Measurements from ENCODE around the gene PGGHG.

Gene PGGHG

GRCh38 chr11:281486-282161 is 7.3 kb upstream of the PGGHG start:
- H3K9me3 ChIP-seq (ENCODE audit: control insufficient read depth, low read length): no peaks in the 10 kb centered on the region
- H3K4me3 ChIP-seq (ENCODE audit: low read depth, low read length): no peak overlapping the region
- no peak overlapping the region for H2AFZ ChIP-seq
- TF ChIP-seq, protein P1, sequence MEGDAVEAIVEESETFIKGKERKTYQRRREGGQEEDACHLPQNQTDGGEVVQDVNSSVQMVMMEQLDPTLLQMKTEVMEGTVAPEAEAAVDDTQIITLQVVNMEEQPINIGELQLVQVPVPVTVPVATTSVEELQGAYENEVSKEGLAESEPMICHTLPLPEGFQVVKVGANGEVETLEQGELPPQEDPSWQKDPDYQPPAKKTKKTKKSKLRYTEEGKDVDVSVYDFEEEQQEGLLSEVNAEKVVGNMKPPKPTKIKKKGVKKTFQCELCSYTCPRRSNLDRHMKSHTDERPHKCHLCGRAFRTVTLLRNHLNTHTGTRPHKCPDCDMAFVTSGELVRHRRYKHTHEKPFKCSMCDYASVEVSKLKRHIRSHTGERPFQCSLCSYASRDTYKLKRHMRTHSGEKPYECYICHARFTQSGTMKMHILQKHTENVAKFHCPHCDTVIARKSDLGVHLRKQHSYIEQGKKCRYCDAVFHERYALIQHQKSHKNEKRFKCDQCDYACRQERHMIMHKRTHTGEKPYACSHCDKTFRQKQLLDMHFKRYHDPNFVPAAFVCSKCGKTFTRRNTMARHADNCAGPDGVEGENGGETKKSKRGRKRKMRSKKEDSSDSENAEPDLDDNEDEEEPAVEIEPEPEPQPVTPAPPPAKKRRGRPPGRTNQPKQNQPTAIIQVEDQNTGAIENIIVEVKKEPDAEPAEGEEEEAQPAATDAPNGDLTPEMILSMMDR (IDR thresholded peaks at IDR 0.05): no peak
- H3K4me2 ChIP-seq (ENCODE audit: low read length): no peak overlapping the region
- no peak overlapping the region for H3K9ac ChIP-seq
- no peaks in the 10 kb centered on the region for H3K36me3 ChIP-seq (ENCODE audit: control insufficient read depth, insufficient read depth, low read length)
- H3K79me2 ChIP-seq: no peaks in the 10 kb centered on the region
- no peaks in the 10 kb centered on the region for H3K4me1 ChIP-seq
- no peaks in the 10 kb centered on the region for H3K27me3 ChIP-seq (ENCODE audit: control insufficient read depth, insufficient read depth, low read length)
- H3K27ac ChIP-seq: no peak overlapping the region

- TF ChIP-seq, protein P1 (IDR thresholded peaks at IDR 0.05): no peak
- Histone ChIP-seq H3K4me1 (no peaks in the 10 kb centered on the region), H3K9me3 (ENCODE audit: control insufficient read depth, low read length) (no peaks in the 10 kb centered on the region), H3K9ac (no peak overlapping the region), H3K4me3 (ENCODE audit: low read depth, low read length) (no peak overlapping the region), H2AFZ (no peak overlapping the region), H3K4me2 (ENCODE audit: low read length) (no peak overlapping the region), H3K27me3 (ENCODE audit: control insufficient read depth, insufficient read depth, low read length) (no peaks in the 10 kb centered on the region), H3K27ac (no peak overlapping the region), H3K36me3 (ENCODE audit: control insufficient read depth, insufficient read depth, low read length) (no peaks in the 10 kb centered on the region), H3K79me2 (no peaks in the 10 kb centered on the region)
Observed at GRCh38 chr11:282171-282570, 6.8 kb upstream of the PGGHG start.

- TF ChIP-seq, protein P1 (IDR thresholded peaks at IDR 0.05): no peak
- H3K36me3 ChIP-seq (ENCODE audit: control insufficient read depth, insufficient read depth, low read length): no peaks in the 10 kb centered on the region
- H3K27me3 ChIP-seq (ENCODE audit: control insufficient read depth, insufficient read depth, low read length): no peaks in the 10 kb centered on the region
- no peak overlapping the region for H3K4me3 ChIP-seq (ENCODE audit: low read depth, low read length)
- H3K4me2 ChIP-seq (ENCODE audit: low read length): no peak overlapping the region
- no peaks in the 10 kb centered on the region for H3K4me1 ChIP-seq
- no peaks in the 10 kb centered on the region for H3K79me2 ChIP-seq
- H2AFZ ChIP-seq: no peak overlapping the region
- H3K9me3 ChIP-seq (ENCODE audit: control insufficient read depth, low read length): no peaks in the 10 kb centered on the region
- no peak overlapping the region for H3K9ac ChIP-seq
- H3K27ac ChIP-seq: no peak overlapping the region
Observed at GRCh38 chr11:282630-283360, 6.1 kb upstream of the PGGHG start.

- no peak overlapping the region for H3K9ac ChIP-seq
- no peak overlapping the region for H3K4me2 ChIP-seq (ENCODE audit: low read length)
- no peaks in the 10 kb centered on the region for H3K27me3 ChIP-seq (ENCODE audit: control insufficient read depth, insufficient read depth, low read length)
- no peaks in the 10 kb centered on the region for H3K36me3 ChIP-seq (ENCODE audit: control insufficient read depth, insufficient read depth, low read length)
- TF ChIP-seq, protein P1 (IDR thresholded peaks at IDR 0.05): no peak
- no peaks in the 10 kb centered on the region for H3K79me2 ChIP-seq
- no peaks in the 10 kb centered on the region for H3K4me1 ChIP-seq
- H3K27ac ChIP-seq: no peak overlapping the region
- no peaks in the 10 kb centered on the region for H3K9me3 ChIP-seq (ENCODE audit: control insufficient read depth, low read length)
- H2AFZ ChIP-seq: no peak overlapping the region
- no peak overlapping the region for H3K4me3 ChIP-seq (ENCODE audit: low read depth, low read length)
Observed at GRCh38 chr11:283405-284104, 5.4 kb upstream of the PGGHG start.

Data from parathyroid adenoma (tissue), 2 donors.